PC-9 (cell line): ENCODE results near the gene ABHD17A.

Source experiments
- CTCF ChIP-seq: fragments of 200-600 bp; sonication (generic); conservative IDR thresholded peaks from 2 replicates; pipeline ENCODE4 v1.6.1; 2017; ENCODE audit warnings: mixed run types, antibody characterized with exemption, mild to moderate bottlenecking, moderate library complexity
- EZH2 ChIP-seq: fragments of 200-600 bp; sonication (generic); IDR thresholded peaks from 2 replicates; pipeline ENCODE4 v1.8.0; 2017; ENCODE audit warnings: antibody characterized with exemption, low read depth

- TF ChIP-seq CTCF (no peak), EZH2 (no peak)
Observed at GRCh38 chr19:1924320-1924961, 39.1 kb upstream of the ABHD17A start.
